Stimulated activated CD4-positive, alpha-beta T cell treated with anti-CD3 and anti-CD28 coated beads, TNF-alpha, amount 100 ng/mL, for 24 hours (primary cell): Measurements from ENCODE around the gene CAMK2A.

Experiments
- DNase-seq, 3 experiments: peaks; one replicate each; pipeline ENCODE4 v3.0.0-alpha.2; 2020; ENCODE audit warnings: low read depth in 3 of 3

Gene CAMK2A

GRCh38 chr5:150210644-150211043, 78.9 kb downstream of the CAMK2A start:
- no peak for DNase-seq

DNA sequence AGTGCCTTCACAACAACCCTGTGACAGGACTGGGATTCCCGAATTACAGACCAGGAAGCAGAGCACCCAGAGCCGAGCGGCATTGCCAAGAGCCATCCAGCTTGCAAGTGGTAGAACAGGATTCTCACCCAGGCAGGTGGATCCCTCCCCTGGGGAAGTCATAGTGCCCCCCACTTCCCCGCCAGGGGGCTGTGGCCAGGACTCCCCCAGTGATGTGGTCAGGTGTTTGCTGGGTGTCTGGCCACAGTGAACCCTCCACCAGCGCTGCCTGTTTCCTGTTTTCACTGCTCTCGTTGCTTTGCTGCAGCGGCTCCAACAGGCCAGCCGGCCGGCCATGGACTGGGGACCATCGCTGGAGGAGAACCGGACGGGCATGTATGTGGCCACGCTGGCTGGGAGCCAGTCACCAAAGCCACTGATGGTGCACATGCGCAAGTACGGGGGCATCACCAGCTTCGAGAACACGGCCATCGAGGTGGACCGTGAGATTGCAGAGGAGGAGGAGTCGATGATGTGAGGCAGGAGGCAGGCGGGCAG, 80.4 kb downstream of the CAMK2A start:
- DNase-seq, result no peak

DNA sequence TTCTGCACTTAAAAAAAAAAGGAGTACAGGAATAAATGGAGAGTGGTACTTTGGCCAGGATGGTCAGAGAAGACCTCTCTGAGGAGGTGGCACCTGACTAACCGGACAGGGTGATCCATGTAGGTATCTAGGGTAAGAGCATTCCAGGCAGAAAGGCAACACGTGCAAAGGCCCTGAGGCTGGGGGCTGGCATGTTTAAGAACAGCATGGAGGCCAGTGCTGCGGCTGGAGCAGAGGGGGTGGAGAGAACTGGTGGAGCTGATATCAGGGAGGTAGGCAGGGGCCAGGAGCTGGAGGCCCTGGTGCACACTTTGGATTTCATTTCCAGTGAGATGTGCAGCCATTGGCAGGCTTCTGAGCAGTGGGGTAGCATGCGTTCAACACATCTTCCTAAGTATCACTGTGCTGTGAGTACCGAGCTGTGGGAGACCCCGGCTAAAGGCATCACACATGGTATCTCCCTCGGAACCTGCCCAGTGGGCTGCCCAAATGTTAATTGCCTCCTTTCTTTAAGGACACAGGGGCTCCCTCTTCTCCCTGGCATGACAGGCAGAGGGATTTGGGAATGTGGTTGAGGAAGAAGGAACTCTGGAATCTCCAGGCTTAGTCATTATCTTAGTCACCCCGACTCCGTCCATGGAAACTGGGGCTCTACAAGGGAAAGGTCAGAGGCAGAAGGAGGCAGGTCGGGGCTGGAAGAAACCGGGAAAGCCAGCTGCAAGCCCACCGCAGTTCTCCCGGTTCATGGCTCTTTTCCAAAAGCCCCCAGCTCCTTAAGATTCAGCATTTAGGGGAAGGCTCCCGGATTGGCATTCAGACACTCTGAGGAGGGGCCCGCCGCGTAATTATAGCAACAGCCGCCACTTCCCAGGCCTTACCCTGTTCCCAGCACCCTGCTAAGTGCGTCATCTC, 81.1 kb downstream of the CAMK2A start:
- no peak for DNase-seq

- DNase-seq, result no peak
Observed at GRCh38 chr5:150206779-150207115, 82.8 kb downstream of the CAMK2A start.

DNA sequence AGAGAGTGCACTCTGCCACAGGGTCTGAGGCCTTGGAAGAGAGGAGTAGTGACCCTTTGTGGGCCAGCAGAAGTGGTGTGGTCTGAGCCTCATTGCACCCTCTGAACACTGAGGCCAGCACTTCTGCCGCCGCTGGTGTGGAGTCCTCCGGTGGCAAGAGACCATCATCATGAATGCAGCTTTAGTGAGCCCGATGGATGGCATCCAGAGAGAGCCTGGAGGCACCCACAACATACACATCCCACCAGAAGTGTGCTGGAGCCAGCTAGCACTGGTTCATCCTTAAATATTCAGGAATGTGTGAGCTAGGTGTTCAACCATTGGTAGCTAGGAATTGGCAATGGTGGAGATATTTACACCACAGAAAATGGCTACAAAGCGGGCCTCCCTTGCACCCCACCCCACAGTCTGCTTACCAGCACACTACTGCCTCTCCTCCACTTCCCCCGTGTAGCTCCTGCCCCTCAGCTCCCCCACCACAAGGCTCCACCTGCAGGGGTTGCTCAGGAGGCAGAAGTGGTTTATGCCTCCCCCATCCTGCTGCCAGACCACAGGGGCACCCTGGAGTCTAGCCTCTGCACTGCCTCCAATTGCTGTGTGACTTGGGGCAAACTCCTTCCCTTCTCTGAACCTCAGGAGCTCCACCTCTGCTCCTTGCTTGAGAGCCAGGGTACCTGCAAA, 83.3 kb downstream of the CAMK2A start:
- no peak for DNase-seq

- no peak for DNase-seq
Observed at GRCh38 chr5:150204590-150204960, 85.0 kb downstream of the CAMK2A start.

GRCh38 chr5:150203832-150204589, 85.6 kb downstream of the CAMK2A start:
- DNase-seq, result no peak

GRCh38 chr5:150202501-150202900, 87.1 kb downstream of the CAMK2A start:
- DNase-seq, result no peak

- no peak for DNase-seq
Observed at GRCh38 chr5:150197476-150197875, 92.1 kb downstream of the CAMK2A start.

- no peak for DNase-seq
Observed at GRCh38 chr5:150196986-150197385, 92.6 kb downstream of the CAMK2A start.

- DNase-seq, result no peak
Observed at GRCh38 chr5:150196514-150196913, 93.1 kb downstream of the CAMK2A start.

GRCh38 chr5:150195736-150196485, 93.7 kb downstream of the CAMK2A start:
- no peak for DNase-seq

GRCh38 chr5:150192462-150192861, 97.1 kb downstream of the CAMK2A start:
- DNase-seq, result no peak

DNA sequence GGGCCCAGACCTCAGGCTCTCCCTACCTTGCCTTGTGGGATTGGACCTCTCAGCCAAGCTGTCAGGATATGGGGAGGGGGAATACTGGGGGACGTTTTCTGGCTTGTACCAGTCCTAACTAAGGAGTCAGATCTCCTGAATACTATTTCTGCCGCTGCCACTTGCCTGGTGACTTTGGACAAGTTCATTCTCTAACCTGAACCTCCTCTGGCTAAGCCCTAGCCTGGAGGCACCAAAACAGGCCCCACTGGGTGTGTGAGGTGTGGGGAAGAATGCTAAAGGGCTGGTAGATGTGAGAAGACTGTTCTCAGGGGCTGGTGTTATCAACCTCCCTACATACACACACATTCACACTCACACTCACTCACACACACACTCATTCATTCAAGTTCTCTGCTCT, 98.6 kb downstream of the CAMK2A start:
- no peak for DNase-seq

- no peak for DNase-seq
Observed at GRCh38 chr5:150190503-150190979, 99.0 kb downstream of the CAMK2A start.

DNA sequence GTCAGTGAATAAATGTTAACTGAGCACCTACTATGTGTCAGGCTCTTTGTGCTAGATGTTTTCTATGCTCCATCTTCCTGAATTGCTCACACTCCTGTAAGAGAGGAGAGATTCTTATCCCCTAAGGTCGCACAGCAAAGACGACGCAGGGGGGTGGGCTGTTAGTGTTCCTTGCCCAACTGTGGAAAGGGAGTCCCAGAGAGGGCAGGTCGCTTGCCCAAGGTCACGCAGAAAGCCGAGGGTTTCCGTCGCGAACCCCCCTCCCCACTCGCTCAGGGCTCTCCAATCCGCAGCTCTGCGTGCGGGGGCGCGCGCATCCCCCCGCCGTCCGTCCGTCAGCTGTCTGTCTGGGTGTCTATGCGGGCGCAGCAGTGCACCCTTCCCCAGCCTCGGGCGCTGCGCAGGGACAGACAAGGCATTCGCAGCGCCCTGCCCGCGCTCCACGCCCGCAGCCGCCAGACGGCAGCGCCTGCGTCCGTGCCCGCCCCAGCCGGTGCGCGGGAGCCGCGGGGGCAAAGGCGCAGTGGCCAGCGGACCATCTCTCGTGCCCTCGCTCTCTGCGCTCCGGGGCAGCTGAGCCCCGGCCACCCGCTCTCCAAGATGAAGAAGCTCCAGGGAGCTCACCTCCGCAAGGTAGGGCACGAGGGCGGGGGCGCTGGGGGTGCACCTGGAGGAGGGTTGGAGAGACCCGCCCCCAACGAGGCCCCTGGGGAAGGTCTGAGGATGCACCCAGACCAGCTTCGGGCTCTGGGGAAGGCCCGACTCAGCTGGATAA, 99.7 kb downstream of the CAMK2A start, which contains the start of gene SLC6A7:
SLC6A7 (plus strand) TSS at position 335 of the 775 bp plus-strand sequence; CDS start at position 601, 266 bp downstream.
- DNase-seq, result no peak

DNA sequence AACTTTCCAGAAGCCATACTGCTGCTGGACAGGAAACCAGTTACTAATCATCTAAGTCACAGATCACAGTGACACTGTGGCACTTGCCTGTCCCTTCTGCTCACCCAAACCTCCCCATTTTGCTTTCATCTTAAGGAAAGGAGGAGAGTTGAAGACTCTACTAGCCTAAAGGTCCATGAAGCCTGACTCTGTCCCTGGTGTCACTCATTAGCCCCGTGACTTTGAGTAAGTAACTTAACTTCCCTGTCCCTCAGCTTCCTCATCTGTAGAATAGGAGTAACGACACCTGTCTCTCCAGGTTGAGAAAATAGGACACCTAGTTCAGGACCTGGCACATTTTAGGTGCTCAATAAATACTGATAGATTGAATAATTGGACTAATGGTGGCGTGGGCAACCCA, 100.2 kb downstream of the CAMK2A start:
- no peak for DNase-seq

- no peak for DNase-seq
Observed at GRCh38 chr5:150188146-150188842, 101.3 kb downstream of the CAMK2A start.

DNA sequence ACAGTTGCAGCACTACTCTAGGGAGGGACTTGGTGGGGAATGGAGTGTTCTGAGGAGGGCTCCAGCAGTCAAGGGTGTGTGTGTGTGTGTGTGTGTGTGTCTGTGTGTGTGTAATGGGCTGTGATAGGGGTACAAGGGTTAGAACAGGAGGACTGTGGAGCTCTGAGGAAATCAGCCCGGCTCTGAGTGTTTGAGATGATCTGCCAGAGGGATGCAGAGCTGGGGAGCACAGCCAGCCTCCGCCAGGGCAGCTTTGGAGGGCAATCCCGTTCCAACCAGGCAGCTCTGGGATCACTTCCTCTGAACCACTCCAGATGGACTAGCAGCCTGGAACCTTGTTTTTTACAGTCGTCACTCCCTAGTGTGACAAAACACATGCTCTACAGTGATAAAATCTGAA, 102.7 kb downstream of the CAMK2A start:
- DNase-seq, result no peak

- no peak for DNase-seq
Observed at GRCh38 chr5:150186137-150186536, 103.4 kb downstream of the CAMK2A start.
